K562 (cell line): ENCODE measurements around the gene NOTCH3. TPM values are rescaled to one million over a fixed set of nuclear protein-coding genes. Genes with fewer than 3 reads are reported as not detected.
A peak's percentile ranks its signal among the peaks of the same experiment; 100 is the strongest.

Source experiments
- ATAC-seq: fragments of 200-7000 bp; cut with Tn5 transposase; 3 replicates; pipeline ENCODE4 v1.9.1; 2020; ENCODE audit warnings: moderate library complexity
- BruUV-seq: library from RNA; stranded (reverse); fragments of 400-500 nt; replicated peaks from 2 replicates; lab custom pipeline; 2021; lab: Mats Ljungman, UMichigan
- CTCF ChIA-PET: fragments of 300-600 bp; formaldehyde crosslinking; extraction: SDS; loops from one replicate; lab custom pipeline; 2021; ENCODE audit warnings: low intra/inter-chr PET ratio; lab: Yijun Ruan, JAX
- POLR2A ChIA-PET: fragments of 300-600, 350-650 bp; sonication (Branson Sonifier 250); formaldehyde crosslinking; extraction: SDS; loops from one replicate; lab custom pipeline; 2021; ENCODE audit warnings: antibody characterized with exemption, inconsistent platforms; lab: Yijun Ruan, JAX
- DNase-seq, 4 experiments: peaks; one replicate each; pipeline versions ENCODE4 v3.0.0 to v3.0.0-alpha.2; 2011 to 2018; ENCODE audit warnings: low spot score in 3 of 4, mixed read lengths in 3 of 4; ENCODE audit errors: extremely low read depth in 1 of 4
- FAIRE-seq: peaks from 2 replicates; lab custom pipeline; 2011; peaks lifted over from hg19 to GRCh38; lab: Jason Lieb, UNC
- H2AFZ ChIP-seq: 2 replicates; pipeline ENCODE4 v1.6.0; 2011; ENCODE audit warnings: low read depth, low read length, control low read depth, inconsistent platforms
- H3K27ac ChIP-seq: fragments of 200-600 bp; 3 replicates; pipeline ENCODE4 v1.8.0; 2011; ENCODE audit warnings: low read depth, mild to moderate bottlenecking, control low read depth, inconsistent platforms, low read length, moderate library complexity, mixed read lengths; ENCODE audit errors: extremely low read depth
- H3K27me3 ChIP-seq, 2 experiments: fragments of 300-600 bp in 1 of 2; 2 replicates in 1 of 2; 3 replicates in 1 of 2; pipeline versions ENCODE4 v1.6.0 to v1.8.0; 2011; ENCODE audit warnings: inconsistent platforms in 2 of 2, low read length in 2 of 2, mild to moderate bottlenecking in 1 of 2, mixed read lengths in 1 of 2, moderate library complexity in 1 of 2; ENCODE audit not compliant: control insufficient read depth in 2 of 2, insufficient read depth in 2 of 2
- H3K36me3 ChIP-seq: fragments of 300-600 bp; 3 replicates; pipeline ENCODE4 v1.8.0; 2011; ENCODE audit warnings: mild to moderate bottlenecking, low read length, inconsistent platforms; ENCODE audit not compliant: control insufficient read depth, insufficient read depth
- H3K4me1 ChIP-seq, 2 experiments: fragments of 200-600 bp in 1 of 2; replicated peaks in 1 of 2; 2 replicates in 1 of 2; 3 replicates in 1 of 2; pipeline versions ENCODE4 v1.5.1 to v1.8.0; 2011; ENCODE audit warnings: inconsistent platforms in 2 of 2, low read length in 2 of 2, mild to moderate bottlenecking in 1 of 2, mixed read lengths in 1 of 2, moderate library complexity in 1 of 2; ENCODE audit not compliant: control insufficient read depth in 2 of 2, insufficient read depth in 2 of 2
- H3K4me2 ChIP-seq: 2 replicates; pipeline ENCODE4 v1.6.1; 2011; ENCODE audit warnings: low read length, control low read depth, inconsistent platforms, mixed read lengths; ENCODE audit not compliant: insufficient read depth
- H3K4me3 ChIP-seq: fragments of 200-600 bp; sonication (generic), shearing (Covaris generic); 2 replicates; pipeline ENCODE4 v1.5.1; 2016; ENCODE audit warnings: control low read depth, inconsistent platforms
- H3K79me2 ChIP-seq: fragments of 200-600 bp; 3 replicates; pipeline ENCODE4 v1.8.0; 2011; ENCODE audit warnings: low read length, inconsistent platforms; ENCODE audit not compliant: control insufficient read depth, insufficient read depth
- H3K9ac ChIP-seq, 2 experiments: 2 replicates each; pipeline versions ENCODE4 v1.6.0 to v1.6.1; 2011; ENCODE audit warnings: low read depth in 2 of 2, low read length in 2 of 2, control low read depth in 1 of 2, inconsistent platforms in 1 of 2, mild to moderate bottlenecking in 1 of 2, mixed read lengths in 1 of 2; ENCODE audit not compliant: insufficient read depth in 1 of 2
- H3K9me1 ChIP-seq: one replicate; pipeline ENCODE4 v1.6.0; 2011; ENCODE audit warnings: inconsistent platforms, mild to moderate bottlenecking, low read length, moderate library complexity; ENCODE audit not compliant: control insufficient read depth, insufficient read depth
- H3K9me3 ChIP-seq: replicated peaks from 2 replicates; pipeline ENCODE4 v1.5.1; 2011; ENCODE audit warnings: low read depth, low read length, inconsistent platforms; ENCODE audit not compliant: control insufficient read depth, insufficient read depth
- H4K20me1 ChIP-seq: replicated peaks from 2 replicates; pipeline ENCODE4 v1.6.1; 2011; ENCODE audit warnings: low read length, inconsistent platforms, mixed read lengths; ENCODE audit not compliant: control insufficient read depth, insufficient read depth
- ARID2 ChIP-seq: fragments of 450-650 bp; IDR thresholded peaks from 2 replicates; pipeline ENCODE4 v1.6.1; 2017; ENCODE audit warnings: antibody characterized with exemption, mild to moderate bottlenecking
- CUX1 ChIP-seq: fragments of 200-800 bp; sonication (Bioruptor generic); IDR thresholded peaks from 2 replicates; pipeline ENCODE4 v1.6.1; 2016; ENCODE audit warnings: missing genetic modification characterization, missing compliant biosample characterization
- POLR2AphosphoS2 ChIP-seq: IDR thresholded peaks from 2 replicates; pipeline ENCODE4 v1.6.1; 2012; ENCODE audit warnings: low read length, improper control_type of control experiment
- SNAPC5 ChIP-seq: fragments of 250-450 bp; sonication (Bioruptor Pico); IDR thresholded peaks from 2 replicates; pipeline ENCODE4 v1.8.0; 2021; ENCODE audit warnings: moderate library complexity, mild to moderate bottlenecking, inconsistent platforms
- ZNF384 ChIP-seq: IDR thresholded peaks from 2 replicates; pipeline ENCODE4 v1.6.1; 2012; ENCODE audit warnings: low read depth, low read length, improper control_type of control experiment
- WGBS: fragments of 100-300 bp; shearing (Covaris generic); methylation state at CpG from one replicate; pipeline ENCODE4 v1.1.6; 2016; ENCODE audit warnings: low coverage, mixed read lengths; ENCODE audit not compliant: insufficient coverage; ENCODE audit errors: missing lambda C conversion rate; 5-methylcytosine and 5-hydroxymethylcytosine counted together
- in situ Hi-C: fragments of 300-500 bp; cut with MboI; formaldehyde crosslinking; loops from 4 replicates; pipeline ENCODE4 v1.15.0; 2018; ENCODE audit warnings: inconsistent platforms, mixed read lengths
- intact Hi-C: fragments of 100-400 bp; cut with micrococcal nuclease; formaldehyde crosslinking; loops from 2 replicates; pipeline ENCODE4 v1.14.2; 2022
- polyA plus RNA-seq, 8 experiments: library from polyadenylated mRNA; depleted of rRNA in 4 of 8; stranded (reverse) in 5 of 8; unstranded in 3 of 8; fragments of >200 nt; fragmentation: Nextera tagmentation in 2 of 8; fragmentation: Illumina TruSeq in 1 of 8; extraction: Ambion mirVana in 2 of 8; extraction: Trizol in 1 of 8; gene quantifications; 2 replicates each; pipeline versions ENCODE4 v1.2.1 to v1.2.3, GENCODE V29; 2011 to 2014; ENCODE audit warnings: inconsistent platforms in 1 of 8, missing spikeins in 1 of 8
- total RNA-seq, 7 experiments: library from RNA; depleted of rRNA in 6 of 7; stranded (reverse); fragments of >200 nt in 6 of 7; fragmentation: Illumina TruSeq in 2 of 7; extraction: Trizol in 2 of 7; gene quantifications; 2 replicates each; pipeline versions ENCODE4 v1.2.1 to v1.2.3, GENCODE V29; 2011 to 2021; ENCODE audit warnings: low replicate concordance in 1 of 7
- TF ChIP-seq, protein P1 (sequence below): fragments of 450-650 bp; conservative IDR thresholded peaks from 2 replicates; pipeline ENCODE4 v1.6.1; 2016; ENCODE audit warnings: missing genetic modification characterization, low read depth, mild to moderate bottlenecking, control low read depth, missing compliant biosample characterization

NOTCH3 gene
- total and polyA plus RNA-seq, 9 of the 15 experiments (the other 6 are each of a cell fraction or from before 2014, with no cell fraction given): under 0.01 to 1.2 (median 0.16) TPM

DNA sequence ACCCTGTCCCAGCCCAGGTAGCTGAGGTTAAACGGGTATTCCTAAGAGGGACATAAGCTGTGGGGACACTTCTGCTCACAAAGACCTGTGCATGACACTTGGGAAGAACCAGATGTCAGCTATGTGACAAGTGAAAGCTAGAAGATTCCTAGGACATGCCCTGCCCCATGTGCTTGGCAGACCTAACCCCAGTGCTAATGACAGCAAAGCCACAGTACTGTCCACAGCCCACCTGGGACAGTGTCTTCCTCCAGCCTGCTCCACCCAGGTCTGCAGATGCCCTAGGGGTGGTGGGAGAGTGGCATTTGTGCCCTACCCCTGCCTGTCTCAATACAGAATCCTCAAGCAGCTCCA lies 49.8 kb upstream of the NOTCH3 start:
- H3K9ac ChIP-seq: no peak overlapping the region
- no peak for DNase-seq
- no peak overlapping the region; the same call in 2 of the 3 replicates for H3K27ac ChIP-seq
- H3K9me3 ChIP-seq: no peaks in the 10 kb centered on the region
- ATAC-seq: no peak
- H3K27me3 ChIP-seq: no peaks in the 10 kb centered on the region
- in situ Hi-C loops: no loop called here
- peaks cover 0 to 11% of the 10 kb centered on the region in 2 experiments; a peak in 1 of 5 replicates for H3K4me1 ChIP-seq
- H3K9me1 ChIP-seq: peaks cover 5% of the 10 kb centered on the region
- no TSS peak for BruUV-seq
- FAIRE-seq: no peak
- no peak overlapping the region for H3K4me2 ChIP-seq
- intact Hi-C loops: no loop called here
- CTCF ChIA-PET: interaction anchor here (0.8 kb wide), 1 partner anchor 73 kb away, joined by 3 read pairs; no protein-coding TSS in a partner anchor
- 80% methylated on average over 1 of the region's 1 CpG for WGBS
- TF ChIP-seq POLR2AphosphoS2: peak; percentile 50; the same call in 1 of the 2 replicates
- no peak for TF ChIP-seq ARID2
- TF ChIP-seq SNAPC5 (CRISPR knock-in tag): no peak
- TF ChIP-seq, protein P1, sequence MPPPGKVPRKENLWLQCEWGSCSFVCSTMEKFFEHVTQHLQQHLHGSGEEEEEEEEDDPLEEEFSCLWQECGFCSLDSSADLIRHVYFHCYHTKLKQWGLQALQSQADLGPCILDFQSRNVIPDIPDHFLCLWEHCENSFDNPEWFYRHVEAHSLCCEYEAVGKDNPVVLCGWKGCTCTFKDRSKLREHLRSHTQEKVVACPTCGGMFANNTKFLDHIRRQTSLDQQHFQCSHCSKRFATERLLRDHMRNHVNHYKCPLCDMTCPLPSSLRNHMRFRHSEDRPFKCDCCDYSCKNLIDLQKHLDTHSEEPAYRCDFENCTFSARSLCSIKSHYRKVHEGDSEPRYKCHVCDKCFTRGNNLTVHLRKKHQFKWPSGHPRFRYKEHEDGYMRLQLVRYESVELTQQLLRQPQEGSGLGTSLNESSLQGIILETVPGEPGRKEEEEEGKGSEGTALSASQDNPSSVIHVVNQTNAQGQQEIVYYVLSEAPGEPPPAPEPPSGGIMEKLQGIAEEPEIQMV: no peak
- TF ChIP-seq CUX1 (CRISPR knock-in tag): no peak
- no peak for TF ChIP-seq ZNF384
- peaks cover 9% of the 10 kb centered on the region; the same call in 2 of the 3 replicates for H3K79me2 ChIP-seq
- peaks cover 97% of the 10 kb centered on the region; the same call in 2 of the 3 replicates for H3K36me3 ChIP-seq
- no peak overlapping the region for H3K4me3 ChIP-seq
- H2AFZ ChIP-seq: no peak overlapping the region
- peaks cover 21% of the 10 kb centered on the region for H4K20me1 ChIP-seq
- POLR2A ChIA-PET: interaction anchor here (0.6 to 1.9 kb wide), 5 partner anchors 11 to 56 kb away, joined by 3 to 7 read pairs (median 3); no protein-coding TSS in a partner anchor
